GM12878 (cell line): Measurements from ENCODE around the gene PIP4K2A. TPM values are rescaled to one million over a fixed set of nuclear protein-coding genes. Genes with fewer than 3 reads are reported as not detected.
"Not testable (repeated sequence)": the region's sequence is repeated elsewhere in the genome, so short reads cannot be mapped to it uniquely, and the experiment has no call there.

Experiments used
- ATAC-seq: fragments of 200-7000 bp; cut with Tn5 transposase; 3 replicates; pipeline ENCODE4 v1.9.1; 2020; ENCODE audit warnings: mild to moderate bottlenecking, moderate library complexity
- BruUV-seq: library from RNA; stranded (reverse); fragments of 400-500 nt; replicated peaks from 2 replicates; lab custom pipeline; 2021; lab: Mats Ljungman, UMichigan
- CTCF ChIA-PET: fragments of 300-600 bp; sonication (Branson Sonifier 250); formaldehyde crosslinking; extraction: SDS; loops from one replicate; lab custom pipeline; 2021; ENCODE audit warnings: inconsistent platforms; lab: Yijun Ruan, JAX
- POLR2A ChIA-PET: fragments of 350-600 bp; formaldehyde crosslinking; extraction: SDS; loops from one replicate; lab custom pipeline; 2021; ENCODE audit warnings: inconsistent platforms; lab: Charles Lee
- RAD21 ChIA-PET: fragments of 300-600 bp; sonication (Branson Sonifier 250); formaldehyde crosslinking; loops from one replicate; lab custom pipeline; 2023; ENCODE audit warnings: antibody characterized with exemption; ENCODE audit not compliant: unreplicated experiment; lab: Charles Lee
- SMC1A ChIA-PET: fragments of 300-600 bp; sonication (Branson Sonifier 250); formaldehyde crosslinking; loops from one replicate; lab custom pipeline; 2023; ENCODE audit not compliant: unreplicated experiment, uncharacterized antibody; lab: Charles Lee
- DNase-seq: peaks from one replicate; pipeline ENCODE4 v3.0.0-alpha.2; 2011; ENCODE audit warnings: low read depth, low spot score
- FAIRE-seq: peaks from 3 replicates; lab custom pipeline; 2011; peaks lifted over from hg19 to GRCh38; lab: Jason Lieb, UNC
- H2AFZ ChIP-seq: 2 replicates; pipeline ENCODE4 v1.6.0; 2011; ENCODE audit warnings: low read depth, low read length, control low read depth; ENCODE audit not compliant: control insufficient read depth
- H3K27ac ChIP-seq: 2 replicates; pipeline ENCODE4 v1.5.1; 2011; ENCODE audit warnings: control low read depth; ENCODE audit not compliant: control insufficient read depth, insufficient read depth
- H3K27me3 ChIP-seq, 2 experiments: replicated peaks in 1 of 2; 2 replicates each; pipeline versions ENCODE4 v1.6.0 to v1.6.1; 2011; ENCODE audit warnings: low read length in 1 of 2; ENCODE audit not compliant: control insufficient read depth in 2 of 2, insufficient read depth in 2 of 2
- H3K36me3 ChIP-seq, 2 experiments: 2 replicates each; pipeline ENCODE4 v1.5.1; 2011; ENCODE audit warnings: low read length in 1 of 2; ENCODE audit not compliant: control insufficient read depth in 2 of 2, insufficient read depth in 2 of 2
- H3K4me1 ChIP-seq: 2 replicates; pipeline ENCODE4 v1.6.1; 2011; ENCODE audit warnings: mild to moderate bottlenecking, low read length, moderate library complexity, mixed read lengths; ENCODE audit not compliant: control insufficient read depth, insufficient read depth
- H3K4me2 ChIP-seq: 2 replicates; pipeline ENCODE4 v1.6.0; 2011; ENCODE audit warnings: control low read depth; ENCODE audit not compliant: control insufficient read depth, insufficient read depth
- H3K4me3 ChIP-seq: fragments of 200-600 bp; sonication (generic); 2 replicates; pipeline ENCODE4 v1.5.1; 2016
- H3K79me2 ChIP-seq: 2 replicates; pipeline ENCODE4 v1.6.0; 2011; ENCODE audit warnings: low read length; ENCODE audit not compliant: control insufficient read depth, insufficient read depth
- H3K9ac ChIP-seq: 2 replicates; pipeline ENCODE4 v1.8.0; 2011; ENCODE audit warnings: low read length, control low read depth, mixed read lengths; ENCODE audit not compliant: control insufficient read depth, insufficient read depth
- H3K9me3 ChIP-seq: replicated peaks from 3 replicates; pipeline ENCODE4 v1.5.1; 2011; ENCODE audit warnings: mild to moderate bottlenecking, low read length; ENCODE audit not compliant: control insufficient read depth, insufficient read depth
- H4K20me1 ChIP-seq: 2 replicates; pipeline ENCODE4 v1.6.0; 2011; ENCODE audit not compliant: control insufficient read depth, insufficient read depth
- WGBS: methylation state at CpG from one replicate; pipeline ENCODE4 v1.1.6; 2016; ENCODE audit warnings: low lambda C conversion rate; ENCODE audit not compliant: insufficient replicate concordance, insufficient coverage; ENCODE audit errors: missing lambda C conversion rate; 5-methylcytosine and 5-hydroxymethylcytosine counted together
- in situ Hi-C: fragments of 300-500 bp; cut with MboI; formaldehyde crosslinking; loops from 9 replicates; pipeline ENCODE4 v1.14.3; 2018; ENCODE audit warnings: mixed read lengths
- intact Hi-C: fragments of 100-400 bp; cut with micrococcal nuclease; formaldehyde crosslinking; loops from one replicate; pipeline ENCODE4 v1.14.2; 2022; ENCODE audit not compliant: unreplicated experiment
- polyA plus RNA-seq, 11 experiments: library from polyadenylated mRNA; depleted of rRNA in 4 of 11; unstranded in 6 of 11; stranded (reverse) in 5 of 11; fragments of >200 nt; fragmentation: Nextera tagmentation in 4 of 11; fragmentation: Illumina TruSeq in 1 of 11; extraction: Ambion mirVana in 4 of 11; extraction: Trizol in 1 of 11; gene quantifications; 1 replicate in 1 of 11; 2 replicates in 10 of 11; pipeline versions ENCODE4 v1.2.1 to v1.2.3, GENCODE V29; 2011 to 2016; ENCODE audit warnings: inconsistent platforms in 2 of 11, missing spikeins in 2 of 11, low read depth in 1 of 11
- total RNA-seq, 4 experiments: library from RNA; depleted of rRNA in 3 of 4; stranded (reverse); fragments of >200 nt in 3 of 4; fragmentation: Illumina TruSeq in 1 of 4; extraction: Trizol in 1 of 4; gene quantifications; 2 replicates each; pipeline versions ENCODE4 v1.2.1 to v1.2.3, GENCODE V29; 2013 to 2021

Gene PIP4K2A
- total and polyA plus RNA-seq, 10 of the 15 experiments (the other 5 are each of a cell fraction or from before 2014, with no cell fraction given), result 54.3 to 139 (median 84.4) TPM

- H3K79me2 ChIP-seq, FAIRE-seq, H3K9me3 ChIP-seq, H4K20me1 ChIP-seq, POLR2A ChIA-PET, SMC1A ChIA-PET, in situ Hi-C loops, H3K27me3 ChIP-seq, H3K9ac ChIP-seq, H3K4me1 ChIP-seq, H3K4me3 ChIP-seq, intact Hi-C loops, H3K4me2 ChIP-seq, DNase-seq, ATAC-seq, H3K27ac ChIP-seq, H2AFZ ChIP-seq, H3K36me3 ChIP-seq, BruUV-seq, CTCF ChIA-PET: not testable (repeated sequence)
- RAD21 ChIA-PET, result interaction anchor here (0.6 kb wide), 1 partner anchor 33 kb away, joined by 3 read pairs; no protein-coding TSS in a partner anchor
- WGBS, result 35% methylated on average over 5 of the region's 5 CpGs
Observed at GRCh38 chr10:22512015-22512414, 202.4 kb downstream of the PIP4K2A start.

GRCh38 chr10:22508214-22508613 is 206.2 kb downstream of the PIP4K2A start:
- SMC1A ChIA-PET, H3K4me1 ChIP-seq, POLR2A ChIA-PET, BruUV-seq, CTCF ChIA-PET, H3K4me3 ChIP-seq, H3K9ac ChIP-seq, FAIRE-seq, H3K27me3 ChIP-seq, intact Hi-C loops, H3K79me2 ChIP-seq, H3K9me3 ChIP-seq, in situ Hi-C loops, RAD21 ChIA-PET, DNase-seq, H3K4me2 ChIP-seq, H2AFZ ChIP-seq, H3K27ac ChIP-seq, H3K36me3 ChIP-seq, H4K20me1 ChIP-seq, ATAC-seq: not testable (repeated sequence)
- WGBS, result 91% methylated on average over 2 of the region's 2 CpGs
